ENCODE data around the gene PAX7. TPM values are rescaled to one million over a fixed set of nuclear protein-coding genes. Genes with fewer than 3 reads are reported as not detected.

Gene PAX7
- polyA plus RNA-seq, 2 of the 4 experiments (the other 2 are of a cell fraction), result 0.23 to 0.48 TPM

DNA sequence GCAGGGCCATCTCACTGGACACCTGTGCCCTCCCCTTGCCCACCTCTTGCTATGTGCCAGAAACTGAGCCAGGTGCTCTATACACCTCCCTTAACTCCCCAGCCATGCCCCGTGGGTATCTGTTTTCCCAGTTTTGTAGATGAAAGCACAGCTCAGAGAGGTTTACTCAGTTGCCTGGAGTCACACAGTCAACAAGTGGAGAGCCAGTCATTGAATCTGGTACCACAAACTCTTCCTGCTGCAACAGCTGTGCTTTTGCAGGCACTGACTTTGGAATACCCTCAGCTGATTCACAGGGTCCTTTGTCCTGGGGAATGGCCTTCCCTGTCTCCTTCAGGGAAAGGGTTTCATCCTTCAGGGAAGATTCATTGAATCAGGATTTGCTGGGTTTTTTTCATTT, 22.1 kb downstream of the PAX7 start (continued):
- TF ChIP-seq REST (IDR thresholded peaks at IDR 0.05), result no peak
- no peak for TF ChIP-seq NFE2L2 (conservative IDR thresholded peaks at IDR 0.05; ENCODE audit: low read length)
- no peak for TF ChIP-seq HES2 (IDR thresholded peaks at IDR 0.05)
- no peak for TF ChIP-seq CEBPB (IDR thresholded peaks at IDR 0.05)
- TF ChIP-seq RARB (CRISPR knock-in tag; IDR thresholded peaks at IDR 0.05), result no peak
- TF ChIP-seq POLR2A (IDR thresholded peaks at IDR 0.05; ENCODE audit: low read length), result no peak
- no peak for TF ChIP-seq CBX2 (IDR thresholded peaks at IDR 0.05; ENCODE audit: borderline replicate concordance, low read depth)
- no peak for TF ChIP-seq MAFK (IDR thresholded peaks at IDR 0.05; ENCODE audit: partially characterized antibody)

DNA sequence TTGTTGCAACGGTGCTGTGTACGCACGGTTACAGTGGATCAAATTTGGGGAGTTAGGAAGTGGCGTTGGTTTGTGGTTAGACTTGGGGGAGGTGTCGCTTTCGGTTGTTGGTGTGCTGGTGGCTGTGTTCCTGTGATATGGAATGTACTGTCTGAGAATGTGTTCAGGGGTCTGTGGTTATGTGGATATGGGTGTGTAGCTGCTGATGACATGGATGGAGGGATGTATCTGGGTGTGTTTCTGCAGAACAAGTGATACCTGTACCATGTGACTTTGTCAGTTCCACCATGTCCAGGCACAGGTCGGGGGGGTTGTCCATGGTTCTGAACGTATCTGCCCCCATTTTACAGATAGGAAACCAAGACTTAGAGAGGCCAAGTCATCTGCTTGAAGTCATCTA, 22.7 kb downstream of the PAX7 start:
- Histone ChIP-seq H3K4me2 (no peak overlapping the region), H3K4me3 (no peak overlapping the region), H3K27ac (no peak overlapping the region), H3K9me3 (no peaks in the 10 kb centered on the region), H3K4me1 (peaks cover 9% of the 10 kb centered on the region; the same call in 2 of the 3 replicates)
- ChIA-PET CTCF (interaction anchor here (2.1 kb wide), 1 partner anchor 28 kb away, joined by 9 read pairs; no protein-coding TSS in a partner anchor), POLR2A (no interaction called here)
- ATAC-seq (no peak), FAIRE-seq (no peak), DNase-seq (ENCODE audit: low read depth in 1 of 2, low spot score in 1 of 2) (no peak)
- TF ChIP-seq REST (IDR thresholded peaks at IDR 0.05) (peak; percentile 42; the same call in 1 of the 2 replicates), MYC (IDR thresholded peaks at IDR 0.05; ENCODE audit: borderline replicate concordance, low read length) (no peak), BHLHE40 (IDR thresholded peaks at IDR 0.05; ENCODE audit: low read depth, low read length) (no peak)
- WGBS (ENCODE audit: missing lambda C conversion rate), result 77% methylated on average over 8 of the region's 8 CpGs

GRCh38 chr1:18653916-18654315, 23.3 kb downstream of the PAX7 start:
- ChIA-PET POLR2A (no interaction called here), CTCF (interaction anchor here (1.1 to 2.1 kb wide), 4 partner anchors 8 to 27 kb away, joined by 3 to 9 read pairs (median 6); no protein-coding TSS in a partner anchor)
- Histone ChIP-seq H3K4me3 (no peak overlapping the region), H3K27ac (no peak overlapping the region), H3K9me3 (no peaks in the 10 kb centered on the region), H3K4me2 (no peak overlapping the region), H3K4me1 (peaks cover 9% of the 10 kb centered on the region; the same call in 2 of the 3 replicates)
- WGBS (ENCODE audit: missing lambda C conversion rate), result 63% methylated on average over 13 of the region's 13 CpGs
- FAIRE-seq (no peak), ATAC-seq (no peak), DNase-seq (ENCODE audit: low read depth in 1 of 2, low spot score in 1 of 2) (no peak)
- no peak for TF ChIP-seq HDAC2 (IDR thresholded peaks at IDR 0.05)
- TF ChIP-seq MAFK (IDR thresholded peaks at IDR 0.05; ENCODE audit: partially characterized antibody), result no peak

GRCh38 chr1:18654599-18654998, 24.0 kb downstream of the PAX7 start:
- Histone ChIP-seq H3K27ac (no peak overlapping the region), H3K4me2 (no peak overlapping the region), H3K4me3 (no peak overlapping the region), H3K9me3 (no peaks in the 10 kb centered on the region), H3K4me1 (peaks cover 5% of the 10 kb centered on the region; the same call in 2 of the 3 replicates)
- FAIRE-seq (no peak), DNase-seq (ENCODE audit: low read depth in 1 of 2, low spot score in 1 of 2) (no peak), ATAC-seq (no peak)
- 81% methylated on average over 5 of the region's 5 CpGs for WGBS (ENCODE audit: missing lambda C conversion rate)
- ChIA-PET POLR2A (interaction anchor here (0.5 kb wide), 1 partner anchor 92 kb away, joined by 3 read pairs; no protein-coding TSS in a partner anchor), CTCF (interaction anchor here (1.1 to 2.1 kb wide), 5 partner anchors 9 to 27 kb away, joined by 3 to 9 read pairs (median 5); no protein-coding TSS in a partner anchor)
- TF ChIP-seq TFCP2L1 (CRISPR knock-in tag; IDR thresholded peaks at IDR 0.05) (no peak), EHMT2 (IDR thresholded peaks at IDR 0.05; ENCODE audit: low read depth) (no peak), HOXB5 (CRISPR knock-in tag; IDR thresholded peaks at IDR 0.05) (no peak), POLR2AphosphoS2 (conservative IDR thresholded peaks at IDR 0.05; ENCODE audit: low read length) (no peak), EHF (CRISPR knock-in tag; IDR thresholded peaks at IDR 0.05) (no peak), FOSB (CRISPR knock-in tag; IDR thresholded peaks at IDR 0.05) (no peak), REST (IDR thresholded peaks at IDR 0.05) (no peak), FOXS1 (CRISPR knock-in tag; IDR thresholded peaks at IDR 0.05) (no peak), ESRRA (IDR thresholded peaks at IDR 0.05; ENCODE audit: borderline replicate concordance, low read length) (no peak)
- TF ChIP-seq, protein P1, sequence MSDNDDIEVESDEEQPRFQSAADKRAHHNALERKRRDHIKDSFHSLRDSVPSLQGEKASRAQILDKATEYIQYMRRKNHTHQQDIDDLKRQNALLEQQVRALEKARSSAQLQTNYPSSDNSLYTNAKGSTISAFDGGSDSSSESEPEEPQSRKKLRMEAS (IDR thresholded peaks at IDR 0.05), result no peak
